ENCODE measurements around the gene JMJD1C. TPM values are rescaled to one million over a fixed set of nuclear protein-coding genes. Genes with fewer than 3 reads are reported as not detected.

JMJD1C gene
- total and polyA plus RNA-seq, 12 donors, result 36.0 to 124 (median 57.2) TPM

GRCh38 chr10:63173468-63174232, 292.1 kb downstream of the JMJD1C start:
- DNase-seq, result no peak
- intact Hi-C loops (cut with DNase I), result no loop called here
- Histone ChIP-seq H3K36me3 (replicated peaks in 1 of 2) (peaks cover 0 to 35% of the 10 kb centered on the region in 2 donors), H3K27me3 (no peaks in the 10 kb centered on the region), H3K4me1 (replicated peaks in 1 of 2) (peaks cover 0 to 5% of the 10 kb centered on the region in 2 donors), H3K9me3 (replicated peaks in 1 of 3) (no peaks in the 10 kb centered on the region), H3K4me3 (no peak overlapping the region), H3K27ac (no peak overlapping the region)
- no peak for TF ChIP-seq POLR2A (IDR thresholded peaks at IDR 0.05)
- TF ChIP-seq CTCF (IDR thresholded peaks at IDR 0.05), result no peak
- WGBS, 4 donors, result 94 to 100% (median 95%) methylated on average over 1 of the region's 1 CpG

DNA sequence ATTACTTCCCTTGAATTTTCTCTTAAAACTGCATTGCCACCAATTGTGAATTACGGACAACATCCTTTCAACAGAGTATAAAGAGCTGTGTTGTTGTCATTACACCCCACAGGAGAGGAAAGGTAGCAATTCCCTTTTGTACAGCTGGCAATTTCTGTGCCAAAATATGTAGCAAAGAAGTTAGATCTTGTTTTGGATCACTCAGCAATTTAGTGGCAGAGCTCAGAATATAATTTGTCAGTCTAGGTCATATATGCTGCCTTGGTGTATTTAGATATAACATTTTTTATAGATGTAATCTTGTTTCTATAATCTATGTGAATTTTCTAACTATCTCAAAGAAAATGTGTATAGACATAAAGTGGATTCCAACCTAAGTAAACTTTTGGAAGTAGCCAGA, 293.9 kb downstream of the JMJD1C start:
- no peak for TF ChIP-seq POLR2A (IDR thresholded peaks at IDR 0.05)
- no peak for TF ChIP-seq CTCF (IDR thresholded peaks at IDR 0.05)
- Histone ChIP-seq H3K36me3 (replicated peaks in 1 of 2) (peaks cover 0 to 25% of the 10 kb centered on the region in 2 donors), H3K27me3 (no peaks in the 10 kb centered on the region), H3K4me3 (no peak overlapping the region), H3K9me3 (replicated peaks in 1 of 3) (no peaks in the 10 kb centered on the region), H3K27ac (no peak overlapping the region), H3K4me1 (replicated peaks in 1 of 2) (peaks cover 0 to 8% of the 10 kb centered on the region in 2 donors)
- 89 to 100% (median 94%) methylated on average over 1 of the region's 1 CpG for WGBS, 4 donors
- no peak for DNase-seq
- intact Hi-C loops (cut with DNase I), result no loop called here

GRCh38 chr10:63171255-63171855, 294.4 kb downstream of the JMJD1C start:
- no peak overlapping the region for H3K4me3 ChIP-seq
- TF ChIP-seq POLR2A (IDR thresholded peaks at IDR 0.05), result no peak
- TF ChIP-seq CTCF (IDR thresholded peaks at IDR 0.05), result no peak
- no peak overlapping the region for H3K27ac ChIP-seq
- peaks cover 0 to 8% of the 10 kb centered on the region in 2 donors for H3K4me1 ChIP-seq (replicated peaks in 1 of 2)
- intact Hi-C loops (cut with DNase I), result no loop called here
- H3K27me3 ChIP-seq, result no peaks in the 10 kb centered on the region
- no peak for DNase-seq
- no peaks in the 10 kb centered on the region for H3K9me3 ChIP-seq (replicated peaks in 1 of 3)
- 40 to 73% (median 63%) methylated on average over 1 of the region's 1 CpG for WGBS, 4 donors
- H3K36me3 ChIP-seq (replicated peaks in 1 of 2), result peaks cover 0 to 20% of the 10 kb centered on the region in 2 donors

- H3K27me3 ChIP-seq, result no peaks in the 10 kb centered on the region
- intact Hi-C loops (cut with DNase I), result loop anchor here in 1 of 2 donors (10.0 kb wide), 2 partner anchors 465 to 555 kb away; no protein-coding TSS in a partner anchor
- no peak overlapping the region for H3K4me3 ChIP-seq
- no peaks in the 10 kb centered on the region for H3K9me3 ChIP-seq (replicated peaks in 1 of 3)
- peaks cover 0 to 8% of the 10 kb centered on the region in 2 donors for H3K4me1 ChIP-seq (replicated peaks in 1 of 2)
- no peak for DNase-seq
- TF ChIP-seq CTCF (IDR thresholded peaks at IDR 0.05) (no peak), POLR2A (IDR thresholded peaks at IDR 0.05) (no peak)
- peaks cover 0 to 5% of the 10 kb centered on the region in 2 donors for H3K36me3 ChIP-seq (replicated peaks in 1 of 2)
- H3K27ac ChIP-seq, result no peak overlapping the region
- 82 to 100% (median 93%) methylated on average over 2 of the region's 2 CpGs for WGBS, 4 donors
Observed at GRCh38 chr10:63169624-63170023, 296.2 kb downstream of the JMJD1C start.

Data from adrenal gland (tissue), 12 donors.